Hepatocyte (in vitro differentiated cells): ENCODE measurements around the gene ARHGAP26.

Source experiments
- CTCF ChIP-seq: fragments of 200-600 bp; sonication (generic); IDR thresholded peaks from 2 replicates; pipeline ENCODE4 v1.5.1; 2016; ENCODE audit warnings: antibody characterized with exemption, mild to moderate bottlenecking; ENCODE audit not compliant: poor library complexity
- EZH2 ChIP-seq: fragments of 200-600 bp; sonication (generic); IDR thresholded peaks from 2 replicates; pipeline ENCODE4 v1.6.1; 2016; ENCODE audit warnings: antibody characterized with exemption, mild to moderate bottlenecking, borderline replicate concordance

DNA sequence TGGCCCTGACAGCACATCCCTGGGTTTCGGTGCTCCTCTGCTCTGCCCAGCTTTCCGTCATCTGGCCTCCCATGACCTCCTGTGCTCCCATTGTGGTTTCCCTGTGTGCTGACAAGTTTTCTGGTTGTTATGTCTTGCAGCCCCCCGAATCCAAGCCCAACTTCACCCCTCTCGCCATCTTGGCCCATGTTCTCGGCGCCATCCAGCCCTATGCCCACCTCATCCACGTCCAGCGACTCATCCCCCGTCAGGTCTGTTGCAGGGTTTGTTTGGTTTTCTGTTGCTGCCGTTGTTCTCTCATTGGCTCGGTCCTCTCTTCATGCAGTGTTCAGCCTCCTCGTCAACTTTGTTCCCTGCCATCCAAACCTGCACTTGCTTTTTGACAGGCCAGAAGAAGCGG, 436.9 kb downstream of the ARHGAP26 start:
- no peak for TF ChIP-seq CTCF
- TF ChIP-seq EZH2: no peak
